ENCODE measurements around the gene SIX3.

SIX3 gene

DNA sequence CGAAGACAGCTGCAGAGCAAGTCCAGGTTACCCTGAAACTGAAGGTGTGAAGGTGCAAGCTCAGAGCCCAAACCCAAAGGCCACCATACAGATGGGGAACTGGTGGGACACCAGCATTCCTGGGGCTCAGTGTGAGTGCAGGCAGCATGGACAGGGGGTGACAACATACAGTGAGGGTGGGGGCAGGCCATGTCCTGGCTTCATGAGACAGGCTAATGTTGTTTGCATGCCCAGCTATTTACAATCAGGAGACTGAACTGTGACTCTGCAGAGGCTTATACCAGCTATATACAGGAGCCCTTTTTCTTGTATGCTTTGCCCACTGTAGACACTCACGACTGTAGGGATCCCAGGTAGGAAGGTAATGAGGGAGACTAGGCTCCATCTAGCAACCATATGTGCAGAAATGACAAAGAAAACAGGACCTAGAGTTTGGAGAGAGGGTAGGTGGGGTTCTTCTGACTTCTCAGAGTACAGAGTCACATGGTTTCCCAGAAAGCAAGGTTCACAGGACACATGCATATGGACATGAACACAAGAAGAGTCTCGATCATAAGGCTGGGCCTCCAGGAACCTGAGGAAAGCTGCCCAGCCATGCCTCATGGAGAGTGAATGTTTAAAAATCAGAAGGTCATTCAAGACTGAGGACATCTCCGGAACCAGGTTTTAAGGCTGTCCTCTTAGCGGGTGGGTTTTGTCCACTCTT is 26.4 kb downstream of the SIX3 start:
- TF ChIP-seq, protein P1, sequence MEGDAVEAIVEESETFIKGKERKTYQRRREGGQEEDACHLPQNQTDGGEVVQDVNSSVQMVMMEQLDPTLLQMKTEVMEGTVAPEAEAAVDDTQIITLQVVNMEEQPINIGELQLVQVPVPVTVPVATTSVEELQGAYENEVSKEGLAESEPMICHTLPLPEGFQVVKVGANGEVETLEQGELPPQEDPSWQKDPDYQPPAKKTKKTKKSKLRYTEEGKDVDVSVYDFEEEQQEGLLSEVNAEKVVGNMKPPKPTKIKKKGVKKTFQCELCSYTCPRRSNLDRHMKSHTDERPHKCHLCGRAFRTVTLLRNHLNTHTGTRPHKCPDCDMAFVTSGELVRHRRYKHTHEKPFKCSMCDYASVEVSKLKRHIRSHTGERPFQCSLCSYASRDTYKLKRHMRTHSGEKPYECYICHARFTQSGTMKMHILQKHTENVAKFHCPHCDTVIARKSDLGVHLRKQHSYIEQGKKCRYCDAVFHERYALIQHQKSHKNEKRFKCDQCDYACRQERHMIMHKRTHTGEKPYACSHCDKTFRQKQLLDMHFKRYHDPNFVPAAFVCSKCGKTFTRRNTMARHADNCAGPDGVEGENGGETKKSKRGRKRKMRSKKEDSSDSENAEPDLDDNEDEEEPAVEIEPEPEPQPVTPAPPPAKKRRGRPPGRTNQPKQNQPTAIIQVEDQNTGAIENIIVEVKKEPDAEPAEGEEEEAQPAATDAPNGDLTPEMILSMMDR (conservative IDR thresholded peaks at IDR 0.05; ENCODE audit: low read depth): no peak
- CTCF ChIA-PET: no interaction called here
- POLR2A ChIA-PET (ENCODE audit: low non-redundant PET): no interaction called here

DNA sequence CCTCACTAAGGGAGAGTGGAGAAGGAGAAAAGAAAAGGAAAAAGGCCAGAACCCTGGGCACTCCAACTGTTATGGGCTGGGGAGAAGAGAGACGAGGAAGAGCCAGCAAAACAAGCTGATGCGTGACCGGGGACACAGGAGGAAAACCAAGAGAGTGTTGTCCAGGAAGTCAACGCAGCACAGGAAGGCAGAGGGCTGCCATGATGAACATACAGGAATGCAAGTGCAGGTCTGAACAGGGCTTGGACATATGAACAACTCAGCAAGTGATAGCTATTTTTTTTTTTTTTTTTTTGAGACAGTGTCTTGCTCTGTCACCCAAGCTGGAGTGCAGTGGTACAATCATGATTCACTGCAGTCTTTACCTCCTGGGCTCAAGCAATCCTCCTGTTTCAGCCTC is 28.4 kb downstream of the SIX3 start:
- peak; percentile 42 for DNase-seq (ENCODE audit: low spot score)
- POLR2A ChIA-PET (ENCODE audit: low non-redundant PET): no interaction called here
- TF ChIP-seq, protein P1 (conservative IDR thresholded peaks at IDR 0.05; ENCODE audit: low read depth): no peak
- H3K27ac ChIP-seq: peak overlapping the region; percentile 46; the same call in 1 of the 2 replicates
- CTCF ChIA-PET: interaction anchor here (0.6 to 1.9 kb wide), 6 partner anchors 12 to 525 kb away, joined by 3 to 7 read pairs (median 5); no protein-coding TSS in a partner anchor

More for the DNA sequence above, 26.4 kb downstream of the SIX3 start:
- H3K27ac ChIP-seq: no peak overlapping the region
- DNase-seq (ENCODE audit: low spot score): no peak

DNA sequence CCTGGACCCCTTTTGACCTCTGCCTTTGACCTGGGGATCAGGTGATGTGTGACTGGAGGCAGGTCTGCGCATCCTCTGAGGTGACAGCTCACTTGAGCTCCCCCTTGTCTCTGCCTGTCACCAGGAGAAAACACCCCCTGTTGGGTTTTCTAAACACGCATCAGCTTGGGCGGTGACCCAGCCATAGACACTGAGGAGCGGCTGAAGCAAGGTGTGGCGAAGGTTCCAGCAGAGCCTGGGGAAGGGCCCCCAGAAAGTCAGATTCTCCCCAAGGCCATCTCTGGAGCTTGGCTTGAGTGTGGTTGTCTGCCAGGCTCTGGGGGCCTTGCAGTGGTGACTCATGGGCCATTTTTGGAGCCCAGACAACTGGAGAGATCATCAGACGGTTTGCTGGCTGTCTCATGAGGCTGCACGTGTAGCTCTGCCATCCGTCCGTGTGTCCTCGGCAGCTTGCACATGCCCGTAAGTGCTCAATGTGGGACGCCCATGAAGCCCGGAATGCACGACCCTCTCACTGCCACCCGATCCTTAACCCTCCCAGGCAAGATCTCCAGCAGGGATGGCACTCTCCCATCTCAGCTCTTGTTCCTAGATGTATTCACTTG is 29.4 kb downstream of the SIX3 start:
- TF ChIP-seq, protein P1 (conservative IDR thresholded peaks at IDR 0.05; ENCODE audit: low read depth): no peak
- CTCF ChIA-PET: interaction anchor here (0.9 to 1.9 kb wide), 4 partner anchors 16 to 610 kb away, joined by 3 to 7 read pairs (median 4); no protein-coding TSS in a partner anchor
- no peak overlapping the region; the same call in 1 of the 2 replicates for H3K27ac ChIP-seq
- POLR2A ChIA-PET (ENCODE audit: low non-redundant PET): no interaction called here
- DNase-seq (ENCODE audit: low spot score): no peak

DNA sequence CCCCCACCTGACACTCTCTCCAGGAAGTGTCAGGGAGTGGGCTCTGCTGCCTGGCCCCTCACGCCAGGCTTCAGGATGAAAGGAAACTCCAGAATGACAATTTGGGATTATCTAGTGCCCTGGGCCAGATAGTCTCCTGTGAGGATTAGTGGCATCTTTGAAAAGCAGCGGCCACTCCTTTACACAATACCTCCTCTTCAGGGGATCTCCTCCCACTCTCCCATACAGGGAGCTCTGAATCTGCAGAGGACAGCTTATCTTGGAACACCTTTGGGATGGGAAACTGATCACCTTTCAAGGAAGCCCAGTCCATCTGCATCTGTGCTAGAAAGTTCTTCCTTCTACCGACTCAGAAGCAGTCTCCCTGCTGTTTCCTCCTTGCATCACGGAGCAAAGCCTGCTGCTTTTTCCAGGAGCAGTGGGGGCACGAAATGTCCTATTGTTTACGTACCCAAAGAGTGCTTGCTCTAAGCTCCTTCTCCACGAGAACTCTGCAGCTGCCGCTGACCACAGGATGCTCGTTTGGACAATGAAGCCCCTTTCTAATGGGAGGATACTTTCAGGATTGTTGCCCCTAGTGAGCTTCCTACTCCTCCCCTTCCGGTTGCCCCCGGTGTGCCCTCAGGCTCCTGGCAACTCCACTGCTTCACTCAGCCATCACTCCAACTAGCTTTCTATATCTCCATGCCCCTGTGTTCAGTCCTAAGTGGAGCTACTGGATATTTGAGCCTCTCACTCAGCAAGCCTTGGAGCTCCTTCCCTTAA is 31.5 kb downstream of the SIX3 start:
- H3K27ac ChIP-seq: no peak overlapping the region
- no peak for DNase-seq (ENCODE audit: low spot score)
- TF ChIP-seq, protein P1 (conservative IDR thresholded peaks at IDR 0.05; ENCODE audit: low read depth): no peak
- ChIA-PET POLR2A (ENCODE audit: low non-redundant PET) (no interaction called here), CTCF (interaction anchor here (0.6 to 1.4 kb wide), 4 partner anchors 8 to 523 kb away, joined by 3 to 4 read pairs (median 3); no protein-coding TSS in a partner anchor)

DNA sequence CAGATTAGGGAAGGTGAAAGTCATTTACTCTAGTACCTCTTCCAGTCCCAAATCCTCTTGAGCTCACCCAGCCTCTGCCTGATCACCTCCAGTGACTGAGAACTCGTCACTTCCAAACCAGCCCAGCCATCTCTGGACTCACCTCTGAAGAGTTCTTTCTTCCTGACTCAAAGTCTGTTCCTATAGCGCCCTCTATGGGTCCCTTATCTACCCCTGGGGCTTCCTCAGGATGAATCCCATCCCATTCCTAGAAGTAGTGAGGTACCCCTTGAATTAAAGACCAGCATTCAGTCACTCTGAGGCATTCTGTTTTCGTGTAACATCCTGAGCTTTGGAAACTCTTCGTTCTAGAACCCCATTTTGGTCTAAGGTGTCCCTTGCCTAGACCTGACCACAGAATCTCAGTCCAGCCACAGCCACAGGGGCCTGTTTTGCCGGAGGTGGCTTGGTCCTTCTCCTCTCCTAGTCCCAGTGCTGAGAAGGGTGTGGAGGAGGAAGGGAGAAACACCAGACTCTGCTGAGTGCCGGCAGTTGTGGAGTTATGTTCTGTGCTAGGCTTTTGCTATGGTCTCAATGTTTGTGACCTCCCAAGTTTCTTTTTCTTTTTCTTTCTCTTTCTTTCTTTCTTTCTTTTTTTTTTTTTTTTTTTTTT is 32.7 kb downstream of the SIX3 start:
- POLR2A ChIA-PET (ENCODE audit: low non-redundant PET): no interaction called here

More for the DNA sequence above, 32.7 kb downstream of the SIX3 start:
- CTCF ChIA-PET: interaction anchor here (0.6 to 1.4 kb wide), 6 partner anchors 8 to 1101 kb away, joined by 3 to 6 read pairs (median 4); no protein-coding TSS in a partner anchor
- no peak overlapping the region for H3K27ac ChIP-seq
- DNase-seq (ENCODE audit: low spot score): peak; percentile 46
- TF ChIP-seq, protein P1 (conservative IDR thresholded peaks at IDR 0.05; ENCODE audit: low read depth): no peak; the same call in 1 of the 2 replicates

Measured in RWPE1 (cell line).